Type B pancreatic cell (in vitro differentiated cells): Measurements from ENCODE around the gene CCNG2. TPM values are rescaled to one million over a fixed set of nuclear protein-coding genes. Genes with fewer than 3 reads are reported as not detected.

Source experiments
- DNase-seq: peaks from one replicate; pipeline ENCODE4 v3.0.0; 2021; ENCODE audit warnings: mixed read lengths; ENCODE audit not compliant: unreplicated experiment; ENCODE audit errors: extremely low spot score
- H3K27ac Mint-ChIP-seq: 2 replicates; pipeline ENCODE4 v1.8.0; 2021; ENCODE audit warnings: mild to moderate bottlenecking, mixed read lengths
- H3K27me3 Mint-ChIP-seq: 2 replicates; pipeline ENCODE4 v1.8.0; 2021; ENCODE audit warnings: mixed read lengths
- H3K36me3 Mint-ChIP-seq: 2 replicates; pipeline ENCODE4 v1.8.0; 2021; ENCODE audit warnings: mixed read lengths
- H3K4me1 Mint-ChIP-seq: one replicate; pipeline ENCODE4 v1.8.0; 2021; ENCODE audit warnings: mixed read lengths; ENCODE audit not compliant: unreplicated experiment
- H3K4me3 Mint-ChIP-seq: 2 replicates; pipeline ENCODE4 v1.8.0; 2021; ENCODE audit warnings: mild to moderate bottlenecking, mixed read lengths
- H3K9me3 Mint-ChIP-seq: 2 replicates; pipeline ENCODE4 v1.8.0; 2021; ENCODE audit warnings: mixed read lengths
- total RNA-seq: library from RNA; stranded (reverse); gene quantifications from 2 replicates; pipeline ENCODE4 v1.2.1, GENCODE V29; 2021; ENCODE audit warnings: low replicate concordance
- TF ChIP-seq, protein P1 (sequence below): fragments of 200-600 bp; sonication (generic); conservative IDR thresholded peaks from 2 replicates; pipeline ENCODE4 v1.5.0; 2021; ENCODE audit warnings: antibody characterized with exemption, mild to moderate bottlenecking

Gene CCNG2
- total RNA-seq, 1 donor from 2014 or later, result 67.9 TPM

DNA sequence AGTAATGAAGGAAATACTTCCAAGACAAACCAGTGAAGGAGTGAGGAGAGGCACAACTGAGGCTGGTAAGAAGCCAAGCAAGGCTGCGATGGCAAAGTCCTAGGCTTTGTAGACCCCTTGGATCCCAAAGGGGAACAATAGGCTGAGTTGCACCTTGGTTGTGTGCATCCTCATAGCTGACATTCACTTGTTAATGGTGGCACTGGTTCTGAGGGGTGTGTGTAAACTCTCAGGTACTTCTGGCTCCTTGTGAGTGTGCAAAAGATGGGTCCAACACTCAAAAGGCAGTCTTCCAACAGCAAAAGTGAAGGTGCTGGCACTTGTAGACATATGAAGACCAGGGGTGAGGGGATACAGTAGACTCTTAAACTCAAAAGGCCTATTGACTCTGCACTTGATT is 60.5 kb downstream of the CCNG2 start:
- H3K27me3 Mint-ChIP-seq, result peaks cover 14% of the 10 kb centered on the region
- no peaks in the 10 kb centered on the region for H3K9me3 Mint-ChIP-seq
- no peak overlapping the region for H3K4me3 Mint-ChIP-seq
- TF ChIP-seq, protein P1, sequence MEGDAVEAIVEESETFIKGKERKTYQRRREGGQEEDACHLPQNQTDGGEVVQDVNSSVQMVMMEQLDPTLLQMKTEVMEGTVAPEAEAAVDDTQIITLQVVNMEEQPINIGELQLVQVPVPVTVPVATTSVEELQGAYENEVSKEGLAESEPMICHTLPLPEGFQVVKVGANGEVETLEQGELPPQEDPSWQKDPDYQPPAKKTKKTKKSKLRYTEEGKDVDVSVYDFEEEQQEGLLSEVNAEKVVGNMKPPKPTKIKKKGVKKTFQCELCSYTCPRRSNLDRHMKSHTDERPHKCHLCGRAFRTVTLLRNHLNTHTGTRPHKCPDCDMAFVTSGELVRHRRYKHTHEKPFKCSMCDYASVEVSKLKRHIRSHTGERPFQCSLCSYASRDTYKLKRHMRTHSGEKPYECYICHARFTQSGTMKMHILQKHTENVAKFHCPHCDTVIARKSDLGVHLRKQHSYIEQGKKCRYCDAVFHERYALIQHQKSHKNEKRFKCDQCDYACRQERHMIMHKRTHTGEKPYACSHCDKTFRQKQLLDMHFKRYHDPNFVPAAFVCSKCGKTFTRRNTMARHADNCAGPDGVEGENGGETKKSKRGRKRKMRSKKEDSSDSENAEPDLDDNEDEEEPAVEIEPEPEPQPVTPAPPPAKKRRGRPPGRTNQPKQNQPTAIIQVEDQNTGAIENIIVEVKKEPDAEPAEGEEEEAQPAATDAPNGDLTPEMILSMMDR, result no peak
- no peaks in the 10 kb centered on the region for H3K4me1 Mint-ChIP-seq
- no peaks in the 10 kb centered on the region for H3K36me3 Mint-ChIP-seq
- no peak overlapping the region for H3K27ac Mint-ChIP-seq
- DNase-seq, result no peak

GRCh38 chr4:77219266-77219665 is 62.3 kb downstream of the CCNG2 start:
- no peaks in the 10 kb centered on the region for H3K4me1 Mint-ChIP-seq
- TF ChIP-seq, protein P1, result no peak
- no peaks in the 10 kb centered on the region for H3K9me3 Mint-ChIP-seq
- H3K27me3 Mint-ChIP-seq, result peaks cover 25% of the 10 kb centered on the region
- H3K36me3 Mint-ChIP-seq, result no peaks in the 10 kb centered on the region
- no peak overlapping the region for H3K4me3 Mint-ChIP-seq
- no peak overlapping the region for H3K27ac Mint-ChIP-seq
- DNase-seq, result no peak

Other genes starting within 250 kb of the CCNG2 start
- gene SEPTIN11, start 207.5 kb upstream of the CCNG2 start, total RNA-seq, result 46.7 and 149 TPM in 2 replicates
- 220 and 270 TPM in 2 replicates for gene CCNI, start 81.2 kb upstream of the CCNG2 start, total RNA-seq